OCI-M1 (cell line): ENCODE data around the gene ARSJ.
A peak's percentile ranks its signal among the peaks of the same experiment; 100 is the strongest.

Experiments used
- DNase-seq: peaks from one replicate; lab custom pipeline; 2025; lab: John Stamatoyannopoulos, UW

Gene ARSJ

DNA sequence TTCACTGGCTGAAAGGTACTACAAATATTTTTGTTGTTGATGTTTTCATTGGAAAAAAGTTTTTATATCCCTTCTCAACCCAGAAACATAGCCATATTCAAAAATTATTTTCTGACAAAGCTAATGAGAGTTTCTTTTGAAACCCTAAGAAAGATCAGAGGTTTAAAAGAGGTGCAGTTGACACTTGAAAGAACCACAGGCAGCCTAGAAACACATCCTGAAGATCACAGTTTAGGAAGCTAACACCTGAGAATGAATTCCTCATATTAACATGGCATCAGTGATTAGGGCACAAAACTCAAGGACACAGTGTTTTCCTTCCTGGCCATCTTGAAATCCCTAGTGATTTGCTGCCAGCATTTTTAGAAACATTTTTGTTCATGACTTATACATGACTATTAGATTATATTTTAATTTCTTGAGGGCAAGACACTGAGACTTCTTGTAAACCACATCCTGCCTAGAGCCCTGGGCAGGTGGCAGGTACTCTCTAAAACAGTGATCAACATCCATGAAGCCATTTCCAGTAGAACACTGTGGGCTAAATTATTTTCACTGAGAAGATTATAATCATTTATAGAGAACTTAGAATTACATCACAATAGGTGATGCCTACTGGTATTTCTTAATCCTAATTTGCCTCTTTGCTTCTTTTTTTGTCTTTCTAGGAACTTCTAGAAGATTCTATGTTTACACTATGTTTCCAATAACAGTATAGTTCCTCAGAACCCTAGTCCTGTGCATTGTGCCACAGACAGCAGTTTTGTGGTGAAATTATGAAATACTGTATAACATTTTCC is 80.0 kb downstream of the ARSJ start:
- DNase-seq, result no peak

DNA sequence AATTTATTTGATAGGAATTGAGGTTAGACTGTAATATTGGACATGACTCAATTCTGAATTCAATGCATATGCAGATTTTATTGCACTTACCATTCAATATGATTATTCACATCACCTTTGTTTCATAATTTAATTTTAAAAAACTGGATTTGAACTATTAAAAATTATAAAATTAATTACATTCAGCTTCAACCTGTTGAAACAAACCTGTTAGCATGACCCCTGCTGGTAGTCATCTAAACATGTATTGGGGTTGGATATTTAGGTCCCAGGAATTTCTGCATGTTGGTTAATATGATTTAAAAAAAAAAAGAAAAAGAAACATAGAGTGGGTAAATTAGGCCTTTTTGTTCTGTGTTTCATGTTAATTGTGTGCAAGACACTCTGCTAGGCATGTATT is 85.9 kb downstream of the ARSJ start:
- DNase-seq, result no peak

DNA sequence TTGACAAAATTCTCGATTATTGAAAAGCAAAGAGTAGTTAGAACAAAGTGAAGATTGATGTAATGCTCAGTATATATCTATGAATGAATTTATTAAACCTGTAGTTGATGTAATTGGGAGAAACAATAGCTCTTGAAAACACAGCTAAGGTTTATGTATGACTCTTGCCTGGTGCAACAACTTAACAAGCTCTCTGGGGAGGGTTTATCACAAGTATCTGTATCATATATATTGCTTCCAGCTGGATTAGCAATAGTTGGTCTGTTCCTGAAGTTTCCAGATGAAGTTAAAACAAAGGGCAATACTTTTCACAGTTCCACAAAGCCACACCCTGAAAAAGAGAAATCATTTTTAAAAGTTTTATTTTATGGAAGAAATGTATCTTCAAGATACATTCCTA is 91.4 kb downstream of the ARSJ start:
- DNase-seq, result no peak

DNA sequence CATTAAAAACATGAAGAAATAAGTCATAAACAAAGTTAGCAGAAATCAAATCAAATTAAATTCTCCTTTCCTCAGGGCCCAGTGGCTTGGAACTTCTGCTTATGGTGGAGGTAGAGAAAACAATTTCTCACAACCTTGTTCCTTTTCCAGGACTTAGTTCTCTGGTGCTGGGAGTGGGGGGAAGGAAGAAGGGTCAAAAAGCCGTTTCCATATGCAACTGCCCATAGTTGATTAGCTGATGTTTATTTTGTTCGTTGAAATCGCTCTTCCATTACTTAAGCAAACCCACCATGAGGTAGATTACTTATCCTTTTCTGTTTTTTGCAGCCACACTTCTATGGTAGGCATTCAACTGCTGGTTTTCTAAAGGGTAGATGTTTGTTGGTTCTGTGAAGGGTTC is 94.2 kb downstream of the ARSJ start:
- no peak for DNase-seq

DNA sequence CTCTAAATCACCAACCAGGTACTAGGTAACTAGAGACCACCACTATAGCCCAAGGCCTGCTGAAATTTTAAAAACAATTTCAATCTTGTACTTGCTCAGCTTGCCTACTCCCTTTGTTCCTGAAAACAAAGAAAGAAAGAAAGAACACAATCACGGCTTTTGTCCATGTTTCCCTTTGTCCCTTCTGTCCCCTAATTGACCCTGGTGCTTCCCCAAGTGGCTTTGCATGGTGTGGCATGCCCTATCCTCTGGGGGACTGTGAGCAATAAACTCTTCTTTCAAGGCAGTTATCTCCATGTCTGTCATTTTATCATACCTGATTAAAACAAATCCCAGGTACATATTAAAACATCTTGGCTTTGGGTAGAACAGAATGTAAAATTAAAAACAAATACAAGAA is 94.8 kb downstream of the ARSJ start:
- no peak for DNase-seq

DNA sequence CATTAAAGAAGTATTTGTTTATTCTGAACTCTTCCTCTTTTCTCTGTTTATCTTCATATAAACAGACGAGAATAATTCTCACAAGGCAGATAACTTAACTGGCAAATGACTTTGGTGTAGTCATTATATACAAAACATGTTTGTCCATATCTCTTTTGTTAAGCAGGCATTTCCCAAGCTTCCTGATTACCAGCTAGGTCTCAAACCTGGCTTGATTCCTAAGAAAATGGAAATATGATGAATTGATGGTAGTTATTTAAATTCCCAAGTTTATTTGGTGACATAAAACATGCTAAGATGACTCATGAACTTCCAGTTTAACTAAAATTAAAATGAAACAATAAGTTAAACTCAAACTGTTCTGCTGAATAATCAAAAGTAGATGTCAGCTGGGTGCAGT is 96.8 kb downstream of the ARSJ start:
- peak; percentile 32 for DNase-seq

DNA sequence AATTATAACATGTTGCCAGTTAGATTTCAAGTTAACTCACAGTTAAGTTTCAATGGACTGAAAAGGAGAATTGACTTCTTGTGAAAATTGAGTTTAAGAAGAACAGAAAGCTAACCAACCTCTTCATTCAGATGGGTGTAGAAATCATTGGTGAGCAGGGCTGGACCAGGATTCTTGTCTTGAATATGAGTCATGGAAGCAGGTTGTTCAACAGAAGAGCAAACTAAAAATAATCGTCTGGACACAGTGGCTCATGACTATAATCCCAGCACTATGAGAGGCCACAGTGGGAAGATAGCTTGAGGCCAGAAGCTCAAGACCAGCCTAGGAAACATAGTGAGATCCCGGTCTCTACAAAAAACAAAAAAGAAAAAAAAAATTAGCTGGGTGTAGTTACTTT is 98.2 kb downstream of the ARSJ start:
- DNase-seq, result no peak

DNA sequence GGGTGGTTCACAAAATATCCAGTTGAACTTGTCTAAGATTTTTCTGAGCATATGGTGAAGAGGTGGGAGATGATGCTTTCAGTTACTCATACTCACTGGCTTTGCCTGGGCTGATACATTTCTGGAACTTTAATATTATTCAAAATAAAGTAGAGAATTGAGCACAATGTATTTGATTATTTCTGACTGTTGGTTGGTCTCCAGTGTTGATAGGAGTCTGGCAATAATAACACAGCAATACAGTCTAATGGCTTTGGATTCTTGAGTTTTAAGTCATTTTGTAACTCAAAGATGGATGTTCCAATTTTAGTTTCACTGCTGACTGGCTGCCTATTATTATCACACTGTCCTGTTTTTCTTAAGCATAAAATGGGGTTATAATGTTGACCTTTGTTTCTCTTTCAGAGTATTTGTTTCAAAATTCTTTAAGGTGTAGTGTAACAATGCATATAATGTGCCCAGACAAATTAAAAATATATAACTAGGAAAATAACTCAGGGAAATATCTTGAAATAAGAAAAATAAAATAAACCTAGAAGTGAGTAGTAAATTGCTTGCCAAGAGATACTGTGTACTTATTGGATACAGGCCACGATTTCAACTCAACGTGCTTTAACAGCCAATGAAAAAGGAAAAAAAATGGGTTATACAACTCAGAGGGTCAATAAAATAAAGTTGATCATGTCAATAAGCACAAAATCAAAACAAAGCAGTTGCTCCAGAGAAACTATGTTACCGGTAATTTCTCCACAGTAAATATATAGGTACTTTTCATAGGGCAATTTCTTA is 99.0 kb downstream of the ARSJ start:
- DNase-seq, result no peak

DNA sequence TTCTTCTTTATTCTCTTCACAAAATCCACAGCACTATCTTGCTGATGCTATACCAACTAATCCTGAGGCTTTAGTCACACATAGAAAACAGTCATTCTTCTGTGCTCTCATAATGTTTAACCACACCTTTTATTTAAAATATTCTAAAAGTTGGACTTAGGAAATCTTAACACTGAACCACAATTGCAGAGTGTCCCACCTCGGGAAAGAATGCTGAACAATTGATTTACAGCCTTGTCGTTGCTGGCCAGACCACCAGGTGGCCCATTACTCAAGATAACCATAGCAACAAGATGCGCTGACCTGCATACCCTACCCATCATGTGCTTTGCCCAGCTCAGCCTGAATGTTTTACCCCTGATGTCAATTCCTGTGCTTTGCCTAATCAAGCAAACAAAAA is 100.8 kb downstream of the ARSJ start:
- no peak for DNase-seq

DNA sequence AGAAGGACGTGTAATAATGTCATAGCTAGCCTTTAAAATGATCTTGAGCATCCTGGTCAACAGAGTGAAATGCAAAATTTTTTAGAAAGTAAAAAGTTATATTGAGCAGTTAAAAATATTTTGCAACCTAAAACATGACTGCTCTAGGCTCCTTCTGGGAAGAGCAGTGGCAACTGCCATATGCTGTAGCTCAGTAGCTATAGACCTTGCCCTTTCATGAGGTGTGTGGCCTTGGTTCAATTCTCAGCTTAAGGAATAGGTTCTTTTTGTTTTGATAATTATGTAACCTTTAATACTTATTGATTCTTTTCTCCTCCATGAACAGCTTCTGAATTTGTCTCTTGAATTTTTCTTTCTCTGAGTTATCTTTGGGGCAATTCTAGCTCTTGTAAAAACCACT is 105.0 kb downstream of the ARSJ start:
- DNase-seq, result no peak

DNA sequence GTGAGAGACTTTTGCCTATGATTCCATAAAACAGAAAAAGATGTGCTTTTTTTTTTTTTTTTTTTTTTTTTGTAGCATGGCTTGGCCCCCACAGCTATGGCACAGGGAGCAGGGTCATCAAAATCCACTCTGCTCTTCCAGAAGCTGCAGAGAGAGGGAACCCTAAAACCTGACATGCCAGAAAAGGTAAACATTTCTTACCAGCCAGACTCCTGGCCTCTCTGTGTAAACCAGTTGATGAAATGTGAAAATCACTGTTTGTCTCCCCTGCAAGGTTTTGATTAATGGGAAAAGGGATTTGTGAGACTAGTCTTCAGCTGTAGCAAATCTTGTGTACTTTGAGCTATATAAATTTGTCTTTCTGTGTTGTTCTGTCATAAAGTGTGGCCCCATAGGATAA is 105.9 kb downstream of the ARSJ start:
- no peak for DNase-seq

DNA sequence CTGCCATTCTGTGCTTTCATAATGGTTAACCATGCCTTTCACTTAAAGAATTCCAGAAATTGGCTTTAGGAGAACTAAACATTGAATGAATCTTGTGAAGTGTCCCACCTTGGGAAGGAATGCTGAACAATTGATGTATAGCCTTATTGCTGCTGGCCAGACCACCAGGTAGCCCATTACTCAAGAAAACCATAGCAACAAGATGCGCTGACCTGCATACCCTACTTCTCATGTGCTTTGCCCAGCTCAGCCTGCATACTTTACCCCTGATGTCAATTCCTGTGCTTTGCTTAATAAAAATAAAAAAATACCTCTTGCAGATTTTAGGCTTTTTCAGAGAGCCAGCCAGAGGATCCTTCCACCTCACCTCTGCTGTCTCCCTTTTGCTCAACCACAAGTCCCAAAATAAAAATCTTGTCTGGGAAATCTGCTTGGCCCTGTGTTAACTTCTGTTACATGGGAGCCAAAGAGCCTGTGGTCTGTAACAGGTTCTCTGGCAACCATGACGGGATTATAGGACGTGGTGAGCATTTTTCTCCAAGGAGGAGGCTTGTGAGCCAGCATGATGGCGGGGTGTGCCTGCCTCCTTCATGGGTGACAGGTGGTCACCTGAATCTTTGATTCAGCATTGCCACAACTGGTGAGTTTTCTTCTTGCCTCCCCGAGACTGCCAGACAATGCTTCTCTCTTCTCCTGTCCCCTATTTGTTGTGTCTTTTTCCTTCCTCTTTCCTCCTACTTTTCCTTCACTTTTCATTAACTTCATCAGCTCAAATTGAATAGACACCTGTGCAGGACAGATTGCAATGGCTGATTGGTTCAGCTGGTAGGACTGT is 106.8 kb downstream of the ARSJ start:
- no peak for DNase-seq

DNA sequence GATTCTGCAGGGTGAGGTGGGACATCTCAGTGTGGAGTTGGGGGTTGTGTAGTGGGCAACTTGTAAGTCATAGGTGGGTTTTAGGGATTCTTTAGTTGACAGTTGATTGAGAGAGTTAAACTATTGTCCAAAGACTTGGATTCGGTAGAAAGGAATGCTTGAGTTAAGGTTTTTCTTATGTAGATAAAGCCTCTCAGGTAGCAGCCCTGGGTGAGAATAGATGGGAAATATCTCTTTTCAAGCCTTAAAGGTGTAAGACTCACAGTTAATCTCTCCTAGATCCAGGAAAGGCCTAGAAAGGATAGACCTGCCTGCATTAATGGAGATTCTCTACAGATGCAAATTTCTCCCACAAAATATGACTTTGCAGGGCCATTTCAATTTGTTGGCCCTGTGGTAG is 108.4 kb downstream of the ARSJ start:
- no peak for DNase-seq

DNA sequence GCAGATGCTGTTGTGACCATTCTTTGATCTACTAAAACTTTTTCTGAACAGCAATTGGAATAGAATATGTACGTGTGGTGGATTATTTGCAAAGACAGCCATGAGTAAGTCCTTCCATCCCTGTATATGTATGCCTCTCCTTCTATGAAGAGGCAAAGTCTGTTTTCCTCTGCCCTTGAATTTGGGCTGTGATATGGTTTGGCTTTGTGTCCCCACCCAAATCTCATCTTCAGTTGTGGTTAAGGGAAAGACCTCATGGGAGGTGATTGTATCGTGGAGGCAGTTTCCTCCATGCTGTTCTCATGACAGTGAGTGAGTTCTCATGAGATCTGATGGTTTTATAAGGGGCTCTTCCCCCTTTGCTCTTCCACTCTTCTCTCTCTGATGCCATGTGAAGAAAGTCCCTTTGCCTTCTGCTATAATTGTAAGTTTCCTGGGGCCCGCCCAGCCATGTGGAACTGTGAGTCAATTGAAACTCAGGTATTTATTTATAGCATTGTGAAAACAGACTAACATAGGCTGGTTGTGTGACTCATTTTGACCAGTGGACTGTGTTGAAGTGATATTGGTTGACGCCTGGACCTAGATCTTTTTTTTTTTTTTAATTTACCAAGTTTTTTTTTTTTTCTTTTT is 109.6 kb downstream of the ARSJ start:
- DNase-seq, result peak; percentile 11

DNA sequence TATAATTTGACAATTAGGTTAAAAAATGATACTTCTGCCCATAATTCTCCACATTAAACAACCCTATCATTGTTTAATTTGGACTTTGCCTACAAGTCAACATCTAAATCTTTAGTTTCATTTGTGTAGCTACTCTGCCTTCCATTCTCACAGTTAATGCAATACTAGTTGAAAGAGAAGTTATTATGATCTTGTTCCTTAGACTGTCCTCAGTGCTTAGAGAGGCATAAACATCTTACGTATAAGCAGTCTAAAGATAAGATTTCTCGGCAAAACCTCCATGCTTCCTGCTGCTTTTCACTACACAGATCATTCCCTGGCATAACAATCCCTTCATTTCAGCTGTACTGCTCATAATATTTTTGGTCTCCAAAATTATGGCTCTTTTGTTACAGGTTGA is 112.8 kb downstream of the ARSJ start:
- DNase-seq, result no peak

DNA sequence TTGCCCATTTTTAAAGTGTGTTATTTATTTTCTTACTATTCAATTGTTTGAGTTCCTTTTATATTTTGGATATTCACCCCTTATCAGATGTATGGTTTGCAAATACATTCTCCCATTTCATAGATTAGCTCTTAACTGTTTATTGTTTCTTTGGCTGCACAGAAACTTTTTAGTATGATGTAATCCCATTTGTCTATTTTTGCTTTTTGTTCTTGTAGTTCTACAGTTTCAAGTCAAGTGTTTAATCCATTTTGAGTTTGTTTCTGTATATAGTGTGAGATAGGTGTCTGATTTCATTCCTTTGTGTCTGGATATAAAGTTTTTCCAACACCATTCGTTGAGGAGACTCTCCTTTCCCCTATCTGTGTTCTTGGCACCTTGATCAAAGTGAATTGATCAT is 120.5 kb downstream of the ARSJ start:
- DNase-seq, result no peak

DNA sequence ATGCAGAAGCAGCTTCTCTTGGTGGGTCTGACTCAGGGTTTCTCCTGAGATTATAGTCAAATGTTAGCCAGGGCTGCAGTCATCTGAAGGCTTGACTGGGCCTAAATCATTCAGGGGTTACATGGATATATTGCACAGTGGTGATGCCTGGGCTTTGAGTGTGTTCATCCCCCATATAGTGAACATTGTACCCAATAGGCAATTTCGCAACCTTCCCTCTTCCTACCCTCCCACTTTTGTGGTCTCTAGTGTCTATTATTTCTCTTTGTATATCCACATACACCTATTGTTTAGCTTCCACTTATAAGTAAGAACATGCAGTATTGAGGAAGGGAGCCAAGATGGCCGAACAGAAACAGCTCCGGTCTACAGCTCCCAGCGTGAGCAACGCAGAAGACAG is 127.6 kb downstream of the ARSJ start:
- DNase-seq, result no peak
